Activated T-cell treated with anti-CD3 and anti-CD28 coated beads for 1 hour (primary cell): ENCODE measurements around the gene ZNF385A.
A peak's percentile ranks its signal among the peaks of the same experiment; 100 is the strongest.

ENCODE experiments used
- DNase-seq: peaks from one replicate; pipeline ENCODE4 v3.0.0-alpha.2; 2020; ENCODE audit warnings: low read depth

The ZNF385A gene, protein sequence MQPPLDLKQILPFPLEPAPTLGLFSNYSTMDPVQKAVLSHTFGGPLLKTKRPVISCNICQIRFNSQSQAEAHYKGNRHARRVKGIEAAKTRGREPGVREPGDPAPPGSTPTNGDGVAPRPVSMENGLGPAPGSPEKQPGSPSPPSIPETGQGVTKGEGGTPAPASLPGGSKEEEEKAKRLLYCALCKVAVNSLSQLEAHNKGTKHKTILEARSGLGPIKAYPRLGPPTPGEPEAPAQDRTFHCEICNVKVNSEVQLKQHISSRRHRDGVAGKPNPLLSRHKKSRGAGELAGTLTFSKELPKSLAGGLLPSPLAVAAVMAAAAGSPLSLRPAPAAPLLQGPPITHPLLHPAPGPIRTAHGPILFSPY

DNA sequence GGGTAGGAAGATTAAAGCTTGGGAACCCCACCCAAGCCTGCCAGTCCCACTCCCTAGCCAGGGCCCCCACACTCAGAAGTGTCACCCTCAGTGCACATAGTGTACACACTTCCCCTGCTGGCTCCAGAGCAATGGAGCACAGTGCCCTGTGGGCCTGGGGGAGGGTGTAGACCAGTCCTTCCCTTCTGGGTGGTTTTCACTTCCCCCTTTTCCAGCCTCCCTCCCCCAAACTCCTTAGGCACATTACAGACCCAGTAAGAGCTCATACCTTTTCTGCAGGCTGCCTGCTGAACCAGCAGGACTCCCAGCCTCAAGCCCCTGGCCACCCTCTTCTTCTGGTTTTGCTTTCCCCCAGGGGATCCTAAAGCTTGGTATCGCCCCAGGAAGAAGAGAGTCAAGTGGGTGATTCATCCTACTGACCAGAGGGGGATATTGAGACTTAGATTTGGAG, at the start of gene ZNF385A:
Gene ZNF385A, minus strand, starts transcription at position 143 of the 451 bp plus-strand sequence. CDS start 219 bp downstream, outside the sequence.
- no peak for DNase-seq

DNA sequence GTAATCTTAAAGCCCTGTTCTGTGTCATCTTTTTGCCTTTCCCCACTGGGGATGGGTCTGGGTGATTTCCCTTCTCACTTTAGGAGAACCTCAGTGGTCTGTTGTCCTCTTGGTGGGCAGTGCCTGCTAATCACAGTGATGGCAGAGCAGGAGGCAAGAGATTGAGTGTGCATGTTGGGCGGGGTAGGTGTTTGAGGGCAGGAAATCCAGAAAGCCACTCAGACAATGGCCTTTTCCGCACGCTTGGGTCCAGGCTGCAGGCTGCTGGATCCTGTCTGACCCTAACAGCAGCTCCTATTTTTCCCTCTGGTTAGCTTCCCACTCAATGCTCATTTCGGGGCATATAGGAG, 48.3 kb upstream of the ZNF385A start:
- no peak for DNase-seq

DNA sequence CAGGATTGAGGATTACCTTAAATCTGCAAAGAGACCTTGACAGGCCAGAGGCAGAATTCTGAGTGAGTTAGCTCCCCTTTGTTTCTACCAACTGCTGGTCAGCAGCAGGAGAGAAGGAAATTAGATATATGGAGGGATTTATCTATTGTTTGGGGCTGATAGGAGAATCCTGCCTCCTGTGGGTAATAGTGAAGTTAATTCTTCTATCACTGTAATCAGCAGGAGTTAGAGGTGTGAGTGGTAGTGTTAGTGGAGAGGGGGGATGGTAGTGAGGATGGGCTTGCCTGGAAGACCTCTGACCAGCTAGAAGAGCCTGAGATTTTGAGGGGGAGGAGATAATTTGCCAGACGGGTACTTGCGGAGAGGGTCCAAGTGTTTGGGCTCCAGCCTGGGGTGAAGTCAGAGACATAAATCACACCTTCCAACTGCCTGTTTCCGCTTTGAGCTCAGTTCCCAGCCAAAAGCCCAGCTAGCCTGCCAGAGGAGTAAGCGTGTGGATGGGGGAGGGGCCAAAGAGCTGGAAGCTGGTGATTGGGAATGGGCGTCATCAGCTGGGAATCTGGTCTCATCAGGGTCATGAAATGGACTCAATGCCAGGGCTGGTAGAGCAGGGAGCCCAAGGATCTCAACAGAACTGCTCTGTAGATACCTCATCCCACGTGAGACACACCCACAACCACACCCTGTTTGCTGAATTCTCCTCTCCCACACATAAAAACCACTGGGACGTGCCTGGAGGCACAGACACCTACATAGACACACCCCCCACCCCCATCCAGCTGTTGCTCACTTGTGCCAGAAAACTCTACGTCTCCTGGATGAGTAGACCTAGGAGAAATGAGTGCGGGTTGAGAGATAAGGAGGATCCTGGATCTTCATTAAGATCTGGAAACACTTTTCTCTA, 47.6 kb upstream of the ZNF385A start:
- DNase-seq: no peak

DNA sequence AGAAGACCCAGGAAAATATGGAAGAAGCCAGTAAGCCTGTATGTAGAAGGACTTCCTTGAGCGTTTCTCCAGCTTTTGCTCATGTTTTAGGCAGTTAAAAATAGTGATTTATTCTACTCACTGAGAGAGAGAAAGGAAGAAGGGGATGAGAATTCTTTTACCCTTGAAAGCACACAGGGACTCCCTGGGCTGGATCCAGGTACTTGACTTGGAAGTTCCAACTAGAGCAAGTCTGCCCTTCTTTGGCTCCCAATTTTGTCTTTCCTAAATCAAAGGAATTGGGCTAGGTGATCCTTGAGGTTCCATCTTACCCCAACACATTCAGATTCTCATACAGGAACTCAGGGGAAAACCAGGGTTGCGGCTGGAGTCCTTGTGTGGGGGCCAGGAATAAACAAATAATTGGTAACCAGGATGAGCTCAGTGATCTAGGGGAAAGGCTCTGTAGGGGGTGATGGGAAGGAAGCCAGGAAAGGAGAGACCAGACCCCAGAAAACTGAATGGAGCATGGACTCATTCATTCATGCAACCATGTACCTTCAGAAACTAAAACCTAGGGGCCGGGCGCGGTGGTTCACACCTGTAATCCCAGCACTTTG, 46.0 kb upstream of the ZNF385A start:
- no peak for DNase-seq

DNA sequence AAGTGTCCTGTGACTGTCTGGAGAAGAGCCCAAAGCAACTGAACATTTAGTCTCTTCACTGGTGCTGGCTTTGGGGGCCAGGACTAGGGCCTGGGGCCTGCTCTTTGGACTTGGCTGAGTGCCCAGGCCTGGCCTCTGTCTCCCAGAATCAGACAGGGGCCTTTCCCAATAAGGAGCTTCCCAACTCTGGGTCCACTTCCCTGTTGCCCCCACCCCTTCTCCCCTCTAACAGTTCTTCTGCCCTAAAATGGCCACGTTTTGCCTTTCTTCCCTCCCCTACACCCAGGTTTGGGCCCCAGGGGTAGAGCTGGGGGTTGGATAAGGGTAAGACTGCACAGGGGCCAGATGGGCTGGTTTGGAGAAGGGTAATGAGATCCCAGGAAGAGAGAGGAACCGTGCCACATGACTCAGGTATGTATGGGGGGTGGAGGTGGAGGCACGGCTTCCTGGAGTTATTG, 44.5 kb upstream of the ZNF385A start:
- DNase-seq: no peak

DNA sequence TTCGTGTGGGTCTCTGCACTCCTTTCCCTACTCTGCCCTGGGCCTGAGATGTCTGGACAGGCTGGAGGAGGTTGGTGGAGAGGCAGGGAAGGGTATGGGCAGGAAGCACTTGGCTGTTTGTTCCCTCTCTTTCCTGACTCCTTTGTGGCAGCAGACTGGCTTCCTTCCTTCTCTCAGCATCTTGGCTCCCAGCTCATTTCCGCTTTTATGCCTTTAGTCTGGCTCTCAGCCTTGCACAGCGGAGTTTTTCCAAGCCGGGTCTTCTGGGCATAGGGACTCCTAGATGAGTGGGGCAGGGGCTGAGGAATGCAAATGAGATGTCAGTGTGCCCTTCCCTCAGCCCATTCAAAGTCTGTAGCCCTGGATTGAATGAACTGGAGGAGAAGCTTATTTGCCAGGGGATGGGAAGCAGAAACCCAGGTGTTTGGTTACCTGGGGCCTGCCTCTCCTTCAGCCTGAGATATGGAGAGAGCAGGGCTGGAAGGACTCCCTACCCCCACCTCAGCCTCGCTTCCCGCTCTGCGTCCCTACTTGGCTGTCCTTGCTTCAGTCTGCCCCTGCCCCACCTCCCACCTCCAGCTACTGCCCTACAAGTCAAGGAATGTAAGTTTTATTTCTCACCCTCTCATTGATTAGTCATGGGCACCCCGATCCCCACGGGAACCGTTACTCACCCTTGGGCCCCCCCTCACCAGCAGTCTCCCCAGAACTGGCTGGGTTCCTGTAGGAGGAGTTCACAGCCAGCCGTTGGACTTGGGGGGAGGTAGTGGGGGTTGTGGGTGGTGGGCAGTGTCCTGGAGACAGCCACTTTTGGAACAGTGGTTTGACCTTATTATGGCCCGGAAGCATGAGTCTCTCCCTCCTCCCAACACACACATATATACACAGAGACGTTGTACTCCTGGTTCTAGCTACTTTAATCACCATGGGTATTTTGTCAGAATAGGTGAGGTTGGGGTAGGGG, 43.8 kb upstream of the ZNF385A start:
- DNase-seq: no peak

DNA sequence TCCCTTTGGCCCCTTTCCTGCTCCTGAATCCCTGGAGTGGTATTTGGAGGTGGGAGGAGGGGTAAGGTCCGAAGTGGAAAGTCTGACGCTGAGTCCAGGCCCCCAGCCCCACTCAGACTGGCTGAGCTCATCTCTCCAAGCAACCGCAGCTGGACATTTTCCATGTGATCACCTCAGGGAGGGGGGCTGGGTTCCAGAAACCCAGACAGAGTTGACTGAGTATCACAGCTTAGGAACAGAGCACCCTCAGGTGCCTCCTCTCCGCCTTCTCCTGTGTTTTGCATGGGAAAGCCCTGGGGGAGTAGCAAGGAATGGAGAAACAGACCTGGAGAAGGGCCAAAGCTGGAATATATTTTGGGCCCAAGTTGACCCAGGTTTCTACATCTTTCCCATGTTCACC, 42.6 kb upstream of the ZNF385A start:
- DNase-seq: no peak

DNA sequence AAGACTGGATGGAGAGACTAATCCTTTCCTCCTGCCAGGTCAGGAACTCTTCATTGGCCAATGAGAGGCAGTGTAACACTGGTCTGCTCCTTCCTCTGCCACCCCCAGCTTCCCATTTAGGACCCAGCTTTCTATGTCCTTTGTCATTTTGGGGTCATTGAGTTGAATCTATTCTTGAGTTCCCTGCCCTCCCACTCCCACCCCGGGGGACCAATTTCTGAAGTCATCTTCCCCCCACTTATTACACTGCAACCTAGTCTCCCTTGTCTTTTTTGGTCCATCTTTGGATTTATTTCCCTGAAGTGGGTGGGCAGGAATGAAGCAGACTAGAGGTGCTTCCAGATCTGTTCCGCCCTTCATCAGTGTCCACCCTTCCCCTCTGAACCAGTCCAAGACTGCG, 42.2 kb upstream of the ZNF385A start:
- no peak for DNase-seq

DNA sequence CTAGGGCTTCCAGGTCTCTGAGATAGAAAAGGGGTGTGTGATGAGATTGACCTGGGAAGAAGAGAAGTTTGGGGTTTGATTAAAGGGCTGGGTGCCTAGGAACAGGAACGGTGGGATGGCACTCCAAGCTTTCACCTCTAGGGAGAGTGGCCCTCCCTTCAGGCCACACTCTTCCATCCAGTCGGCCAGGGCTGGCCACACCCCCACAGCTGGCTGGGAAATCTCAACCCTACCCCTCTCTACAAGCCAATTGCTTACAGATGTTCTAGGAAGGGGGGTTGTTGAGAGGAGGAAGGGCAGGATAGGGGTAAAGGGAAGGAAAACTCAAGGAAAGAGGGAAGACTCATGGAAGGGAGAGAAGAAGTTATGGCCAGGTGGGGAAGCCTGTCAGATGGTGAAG, 41.2 kb upstream of the ZNF385A start:
- DNase-seq: no peak

DNA sequence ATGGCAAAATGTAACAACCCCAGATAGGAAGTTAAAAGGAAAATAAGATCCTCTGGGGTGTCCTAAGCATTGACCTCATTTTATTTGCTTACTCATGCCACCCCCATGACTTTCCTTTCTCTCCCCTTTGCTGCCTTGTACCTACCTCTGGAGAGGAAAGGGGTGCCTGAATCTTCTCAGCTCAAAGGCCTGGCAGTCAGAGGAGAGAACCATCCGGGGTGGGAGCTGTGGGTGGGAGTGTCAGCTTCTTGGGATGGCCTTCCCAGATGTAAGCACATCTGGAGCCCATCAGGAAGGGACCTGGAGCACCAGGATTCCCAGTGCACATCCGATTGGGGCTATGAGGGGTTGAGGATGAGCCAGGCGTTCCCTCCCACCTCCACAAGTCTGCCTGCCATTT, 39.7 kb upstream of the ZNF385A start:
- no peak for DNase-seq

DNA sequence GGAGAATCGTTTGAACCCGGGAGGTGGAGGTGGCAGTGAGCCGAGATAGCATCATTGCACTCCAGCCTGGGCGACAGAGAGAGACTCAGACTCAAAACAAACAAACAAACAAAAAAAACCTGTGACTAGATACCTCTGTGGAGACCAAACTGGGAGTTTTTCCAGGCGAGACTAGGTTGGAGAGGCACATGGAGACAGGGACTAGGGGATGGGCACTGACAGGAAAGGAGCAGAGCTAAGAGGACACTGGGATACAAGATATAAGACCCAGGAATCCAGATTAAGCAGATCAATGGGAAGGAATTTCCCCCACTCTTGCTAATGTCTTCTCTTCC, 39.2 kb upstream of the ZNF385A start:
- no peak for DNase-seq

DNA sequence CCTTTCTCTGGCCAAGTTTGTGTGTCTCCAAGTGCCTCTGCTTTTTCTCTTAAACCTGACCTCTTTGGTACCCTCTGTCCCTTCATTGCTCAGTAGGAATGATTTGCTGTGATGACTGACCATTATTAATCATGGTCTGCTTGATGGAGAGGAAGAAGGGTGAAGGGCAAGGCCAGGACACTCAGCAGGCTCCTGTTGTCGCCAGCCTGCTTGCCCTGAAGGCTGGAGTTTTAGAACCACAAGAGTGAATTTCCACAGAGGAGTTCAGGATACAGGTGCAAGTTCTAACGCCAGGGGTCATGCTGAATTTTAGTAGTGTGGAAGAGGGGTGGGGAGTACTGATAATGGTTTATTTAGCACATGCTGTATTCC, 37.3 kb upstream of the ZNF385A start:
- no peak for DNase-seq

DNA sequence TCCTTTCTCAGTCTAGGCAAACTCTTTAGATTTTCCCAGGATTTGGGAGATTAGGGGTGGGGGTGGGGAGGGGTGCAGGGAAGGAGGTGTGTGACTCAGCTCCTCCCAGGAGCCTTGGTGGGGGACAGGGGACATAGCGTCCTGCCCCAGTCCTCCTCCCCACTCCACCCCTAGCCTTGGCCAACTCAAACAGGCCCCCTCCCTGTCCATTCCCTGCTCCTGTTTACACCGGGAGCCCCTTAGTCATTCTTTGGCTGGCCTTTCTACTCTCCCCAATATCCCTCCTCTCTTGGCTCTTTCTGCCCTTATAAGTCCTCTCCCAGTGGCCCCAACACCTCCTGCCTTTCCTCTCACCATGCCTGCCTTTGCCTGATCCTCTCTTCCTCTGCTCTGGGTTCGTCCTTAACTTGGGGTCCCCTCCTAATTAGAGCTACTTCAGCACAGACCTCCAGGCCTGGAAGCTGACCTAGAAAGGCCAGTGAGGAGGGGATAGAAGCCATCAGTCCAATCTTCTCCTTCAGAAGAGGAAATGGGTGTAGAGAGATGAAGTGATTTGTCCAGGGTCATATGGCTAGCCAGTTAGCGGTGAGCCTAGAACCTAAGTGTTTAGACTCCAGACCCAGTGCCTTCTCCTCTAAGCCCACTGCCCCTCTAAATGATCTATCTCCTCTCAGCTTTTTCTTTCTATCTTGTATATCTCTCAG, 36.8 kb upstream of the ZNF385A start:
- DNase-seq: no peak

DNA sequence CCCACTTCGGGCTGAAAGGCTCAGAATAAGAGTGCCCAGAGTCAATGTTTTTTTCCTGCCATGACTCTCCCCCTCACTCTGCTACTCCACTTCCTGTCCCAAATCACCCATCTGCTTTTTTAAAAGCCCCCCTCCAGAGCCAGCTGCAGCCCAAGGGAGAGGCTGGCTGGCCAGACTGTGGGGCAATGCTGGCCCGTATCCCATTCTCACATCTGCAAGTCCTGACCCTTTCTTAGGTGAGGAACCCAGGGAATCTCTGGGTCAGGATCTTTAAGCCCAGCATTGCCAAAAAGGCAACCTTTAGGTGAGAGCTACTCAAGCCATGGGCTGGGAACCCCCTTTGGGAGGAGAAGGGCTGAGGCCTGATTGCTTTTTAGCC, 36.2 kb upstream of the ZNF385A start:
- no peak for DNase-seq

DNA sequence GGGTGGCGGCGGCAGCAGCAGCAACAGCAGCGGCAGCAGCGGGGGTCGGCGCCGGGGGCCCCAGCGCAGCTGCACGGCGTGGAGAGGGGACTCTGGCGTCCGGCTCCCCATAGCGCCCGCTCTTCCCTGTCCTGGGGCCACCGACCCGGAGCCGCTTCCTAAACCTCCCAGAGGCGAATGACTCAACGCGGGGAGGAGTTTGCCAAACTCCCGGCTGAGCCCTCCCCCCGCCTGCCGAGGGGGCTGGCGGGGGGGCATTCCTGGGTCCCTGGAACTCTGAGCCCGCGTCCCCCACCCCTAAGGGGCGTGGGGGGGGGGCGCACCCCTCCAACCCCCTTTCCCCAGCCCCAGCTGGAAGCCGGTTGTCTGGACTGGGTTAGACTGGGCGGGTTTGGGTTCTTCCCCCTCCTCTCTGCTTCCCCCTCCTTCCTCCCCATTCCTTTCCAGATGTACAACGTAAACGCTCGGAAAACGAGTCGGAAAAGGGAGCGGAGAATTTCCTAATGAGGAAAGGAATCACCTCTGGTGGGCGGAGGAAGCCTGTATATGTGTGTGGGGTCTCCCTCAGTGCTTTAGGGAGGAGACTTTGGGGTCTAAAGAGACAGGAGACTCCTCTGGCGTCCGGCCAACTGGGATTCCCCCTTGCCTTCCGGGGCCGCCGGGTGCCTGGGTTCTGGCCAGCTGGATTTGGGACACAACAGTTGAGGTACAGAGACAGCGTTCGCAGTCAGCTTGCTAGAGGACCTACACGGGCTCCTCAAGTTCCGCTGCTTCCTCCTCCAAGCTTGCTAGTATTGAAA, 34.8 kb upstream of the ZNF385A start, which contains the start of gene ITGA5:
Gene ITGA5, minus strand, starts transcription at position 179 of the 800 bp plus-strand sequence. Its CDS starts 68 bp downstream, at position 111.
- DNase-seq: peak; percentile 42

DNA sequence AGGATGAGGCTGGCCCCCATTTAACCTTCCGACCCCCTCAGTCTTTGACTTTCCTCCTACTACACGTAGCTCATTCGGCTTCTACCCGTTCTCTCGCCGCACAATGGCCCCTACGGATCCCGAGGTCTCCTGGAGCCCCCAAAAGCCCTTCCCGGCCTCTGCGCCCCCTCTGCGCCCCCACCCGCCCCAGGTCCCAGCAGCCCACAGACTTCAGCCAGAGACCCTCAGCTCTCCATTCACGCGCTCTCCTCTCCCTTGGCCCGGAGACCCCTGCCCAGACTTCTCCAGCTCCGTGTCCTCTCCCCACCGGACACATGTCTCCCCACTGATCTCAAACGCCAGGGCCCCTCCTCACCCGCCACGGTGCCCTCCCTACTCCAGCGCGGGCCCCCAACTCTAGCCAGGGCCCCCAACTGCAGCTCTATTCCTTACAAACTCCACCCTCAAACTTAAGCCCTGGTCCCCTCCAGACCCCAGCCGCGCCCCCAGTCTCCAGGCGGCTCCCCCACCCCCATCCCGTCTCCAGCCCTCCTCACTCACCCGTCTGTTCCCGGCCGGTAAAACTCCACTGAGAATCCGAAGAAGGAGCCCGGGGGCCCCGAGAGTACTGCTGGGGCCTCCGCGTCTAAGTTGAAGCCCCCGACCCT, 34.0 kb upstream of the ZNF385A start:
- no peak for DNase-seq

DNA sequence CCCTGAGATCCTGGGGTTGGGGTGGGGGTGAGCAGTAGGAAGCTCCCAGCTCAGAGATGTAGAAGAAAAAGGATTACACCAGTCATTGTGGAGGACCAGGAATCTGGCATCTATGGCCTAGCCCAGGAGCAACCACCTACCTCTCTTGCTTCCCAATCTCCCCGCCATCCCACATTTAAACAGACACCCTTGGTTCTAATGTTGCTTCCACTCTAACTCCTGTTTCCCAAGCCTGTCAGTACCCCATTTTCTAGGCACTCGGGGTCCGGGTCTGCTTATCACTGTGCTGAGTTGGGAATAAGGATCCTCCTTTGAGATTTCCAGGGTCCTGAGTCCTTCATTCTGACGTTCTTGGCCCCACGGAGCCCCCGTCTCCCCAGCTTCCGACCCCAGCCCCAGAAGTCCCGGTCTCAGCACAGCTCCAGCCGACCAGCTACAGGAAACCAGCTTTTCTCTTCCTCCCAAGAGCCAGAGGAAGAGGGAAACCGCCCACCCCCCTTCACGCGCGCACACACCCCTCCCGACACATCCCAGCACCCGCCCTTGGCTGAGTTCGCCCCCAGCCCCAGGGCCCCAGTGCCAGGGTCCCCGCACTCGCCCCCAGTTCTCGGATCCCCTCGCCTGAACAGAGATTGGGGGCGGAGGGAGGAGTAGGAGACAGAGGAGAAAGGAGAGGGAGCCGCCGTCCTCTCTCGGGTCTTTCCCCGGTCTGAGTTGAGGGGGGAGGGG, 33.3 kb upstream of the ZNF385A start:
- DNase-seq: no peak

DNA sequence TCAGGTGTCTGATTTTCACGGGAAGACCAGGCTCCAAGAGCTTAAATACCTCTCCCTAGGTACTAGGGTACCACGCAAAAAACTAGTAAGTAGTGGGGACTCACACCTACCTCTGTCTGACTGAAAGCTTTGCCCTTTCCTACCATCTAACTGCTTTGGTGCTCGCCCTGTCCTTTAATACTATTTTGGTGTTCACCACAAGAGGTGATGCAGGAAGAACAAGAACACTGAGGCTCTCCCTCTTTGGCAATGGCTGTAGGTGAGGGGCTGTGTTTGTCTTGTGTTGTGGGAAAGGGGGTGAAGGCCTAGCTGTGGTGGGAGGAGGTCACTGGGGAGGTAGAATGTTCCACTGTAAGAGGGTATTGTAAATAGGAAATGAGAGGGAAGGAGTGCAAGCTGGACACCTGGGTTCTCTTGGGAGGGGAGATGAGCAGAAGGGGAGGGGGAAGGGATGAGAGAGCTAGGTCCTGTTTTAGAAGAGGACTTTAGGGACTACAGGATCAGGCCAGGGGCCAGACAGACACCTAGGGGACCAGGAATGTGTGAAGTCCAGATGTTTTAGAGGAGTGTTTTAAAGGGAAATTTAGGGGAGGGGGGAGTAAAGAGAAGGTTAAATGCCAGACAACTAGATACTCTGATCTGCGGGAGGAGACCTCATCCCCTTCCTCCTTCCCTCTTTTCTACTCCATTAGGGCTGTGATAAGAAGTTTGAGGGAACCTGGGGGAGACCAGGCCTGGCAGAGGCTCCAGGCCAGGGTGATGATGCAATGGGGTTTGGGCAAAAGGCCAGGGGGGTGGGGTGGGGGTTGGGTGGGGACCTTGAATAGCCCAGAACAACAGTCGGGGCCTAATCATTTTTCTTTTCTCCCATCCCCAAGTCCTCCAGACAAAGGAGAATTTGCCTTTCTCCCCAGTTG, 32.4 kb upstream of the ZNF385A start:
- no peak for DNase-seq
